Measurements from ENCODE around the gene CPTP.

The CPTP gene

DNA sequence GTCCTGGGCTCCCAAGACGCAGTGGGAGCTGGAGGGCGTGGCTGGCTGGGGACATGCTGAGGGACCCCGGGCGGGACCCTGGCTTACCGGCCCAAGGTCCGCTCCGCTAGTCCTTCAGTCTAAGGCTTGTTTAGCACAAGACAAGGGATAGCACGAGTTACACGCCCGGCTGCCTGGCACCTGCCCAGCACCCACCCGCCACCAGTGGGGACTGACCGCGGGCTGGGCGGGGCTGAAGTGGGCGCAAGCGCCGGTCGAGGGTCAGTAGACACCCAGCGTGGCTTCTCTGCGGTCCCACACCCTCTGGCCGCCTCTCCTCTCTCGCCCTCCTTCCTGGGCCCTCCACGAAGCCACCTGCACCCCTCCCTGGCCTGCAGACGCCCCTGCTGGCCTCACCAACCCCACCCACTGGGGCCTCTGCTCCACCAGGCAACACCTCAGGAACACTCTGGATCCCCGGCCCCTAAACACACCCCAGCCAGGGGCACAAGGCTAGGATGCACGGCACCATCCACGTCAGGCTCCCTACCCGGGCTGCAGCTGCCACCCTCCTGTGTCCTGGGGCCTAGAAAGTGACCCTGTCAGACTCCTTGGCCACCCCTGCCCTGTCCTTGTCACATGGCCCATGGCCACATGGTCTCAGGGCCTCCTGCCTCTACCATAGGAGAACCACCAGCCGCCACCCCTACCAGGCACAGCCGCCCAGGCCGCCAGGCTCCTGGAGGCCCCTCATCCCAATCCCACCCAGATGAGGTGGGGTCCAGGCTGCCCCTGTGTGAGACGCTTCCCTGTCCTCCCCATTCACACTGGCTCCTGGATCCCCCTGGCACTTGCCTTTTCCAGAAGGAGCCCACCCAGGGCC is 12.6 kb downstream of the CPTP start:
- DNase-seq = no peak

DNA sequence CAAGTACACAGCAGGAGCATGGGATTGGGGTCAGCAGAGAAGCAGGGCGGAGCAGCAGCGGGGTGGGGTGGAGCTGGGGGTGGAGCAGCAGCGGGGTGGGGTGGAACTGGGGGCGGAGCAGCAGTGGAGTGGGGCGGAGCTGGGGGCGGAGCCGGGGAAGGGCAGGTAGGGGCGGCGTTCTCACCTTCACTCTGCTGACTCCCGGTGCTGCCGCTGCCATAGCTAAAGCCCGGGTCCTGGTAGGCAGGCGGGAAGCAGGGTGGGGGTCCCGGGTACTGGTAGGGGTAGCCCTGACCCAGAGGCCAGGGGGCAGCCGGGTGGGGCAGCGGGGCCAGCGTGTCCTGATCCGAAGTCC is 13.2 kb downstream of the CPTP start:
- peak; percentile 38 for DNase-seq

DNA sequence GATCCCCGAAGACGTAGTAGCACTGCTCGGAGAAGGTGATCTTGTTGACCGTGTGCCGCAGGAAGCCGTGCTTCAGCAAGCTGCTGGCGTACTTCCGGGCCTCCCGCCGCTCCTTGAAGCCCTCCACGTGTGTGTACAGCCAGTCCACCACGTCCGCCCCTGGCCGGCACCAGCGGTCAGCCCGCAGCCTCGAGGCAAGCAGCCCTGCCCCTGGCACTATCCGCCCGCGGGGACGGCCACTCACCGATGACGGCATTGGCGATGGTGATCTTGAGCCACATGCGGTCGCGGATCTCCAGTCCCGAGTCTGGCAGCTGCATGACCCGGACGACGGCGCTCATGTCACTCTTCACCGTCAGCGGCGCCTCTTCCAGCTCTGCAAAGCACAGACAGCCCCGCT is 13.7 kb downstream of the CPTP start:
- no peak for DNase-seq

DNA sequence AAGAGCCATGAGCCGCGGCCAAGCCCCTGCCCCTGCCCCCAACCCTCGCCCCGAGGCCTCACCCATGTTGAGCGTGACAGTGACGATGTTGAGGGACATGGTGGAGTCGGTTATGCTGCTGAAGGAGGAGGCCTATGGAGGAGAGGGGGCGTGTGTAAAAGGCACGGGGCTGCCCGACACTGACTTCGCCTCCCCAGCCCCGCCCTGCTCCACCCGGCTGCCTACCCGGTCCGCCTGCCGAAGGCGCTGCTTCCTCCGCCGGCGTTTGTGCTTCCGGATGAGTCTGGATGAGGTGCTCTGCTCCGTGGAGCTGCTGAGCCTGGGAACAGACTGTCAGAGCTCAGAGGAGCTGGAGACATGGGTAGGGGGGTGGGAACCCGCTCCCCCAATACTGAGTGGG is 15.6 kb downstream of the CPTP start:
- no peak for DNase-seq

DNA sequence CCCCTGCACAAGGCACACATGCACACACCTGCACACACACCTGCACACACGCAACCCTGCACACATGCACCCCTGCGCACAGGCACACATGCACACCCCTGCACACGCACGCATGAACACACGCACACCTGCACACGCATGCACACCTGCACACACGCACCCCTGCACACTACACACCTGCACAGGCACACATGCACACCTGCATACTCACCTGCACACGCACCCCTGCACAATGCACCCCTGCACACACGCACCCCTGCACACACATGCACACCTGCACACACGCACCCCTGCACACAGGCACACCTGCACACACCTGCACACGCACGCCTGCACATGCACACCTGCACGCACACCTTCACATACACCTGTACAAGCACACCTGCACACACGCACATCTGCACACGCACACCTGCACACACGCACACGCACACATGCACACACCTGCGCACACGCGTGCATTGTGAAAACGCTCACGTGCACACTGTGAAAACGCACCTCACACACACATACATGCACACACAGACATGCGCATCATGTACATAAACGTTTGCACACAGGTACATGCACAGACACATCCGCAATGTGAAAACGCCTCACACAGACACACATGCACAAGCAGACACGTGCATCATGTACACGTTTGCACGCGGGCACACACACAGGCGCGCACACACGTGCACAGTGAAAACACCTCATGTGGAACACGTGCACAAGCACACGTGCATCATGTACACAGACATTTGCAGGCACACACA is 16.4 kb downstream of the CPTP start:
- DNase-seq = no peak

DNA sequence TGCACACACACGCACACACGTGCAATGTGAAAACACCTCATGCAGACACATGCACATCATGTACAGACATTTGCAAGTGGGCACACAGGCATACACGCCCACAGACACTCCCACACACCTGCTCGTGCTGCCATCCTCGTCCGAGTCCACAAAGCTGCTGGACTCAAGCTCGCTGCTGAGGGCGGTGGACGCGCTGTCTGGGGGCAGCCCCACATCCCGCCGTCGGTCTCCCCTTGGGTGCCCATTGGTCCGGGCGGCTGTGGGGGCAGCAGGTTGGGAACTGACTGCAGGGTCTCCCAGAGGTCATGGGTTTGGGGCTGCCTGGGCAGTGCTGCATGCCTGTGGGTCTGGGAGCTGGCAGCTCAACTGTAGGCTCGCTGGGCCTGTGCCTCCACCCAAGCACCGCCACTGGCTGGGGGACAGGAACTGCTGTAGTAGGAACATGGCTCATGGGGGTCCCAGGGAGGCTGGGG is 17.0 kb downstream of the CPTP start:
- no peak for DNase-seq

DNA sequence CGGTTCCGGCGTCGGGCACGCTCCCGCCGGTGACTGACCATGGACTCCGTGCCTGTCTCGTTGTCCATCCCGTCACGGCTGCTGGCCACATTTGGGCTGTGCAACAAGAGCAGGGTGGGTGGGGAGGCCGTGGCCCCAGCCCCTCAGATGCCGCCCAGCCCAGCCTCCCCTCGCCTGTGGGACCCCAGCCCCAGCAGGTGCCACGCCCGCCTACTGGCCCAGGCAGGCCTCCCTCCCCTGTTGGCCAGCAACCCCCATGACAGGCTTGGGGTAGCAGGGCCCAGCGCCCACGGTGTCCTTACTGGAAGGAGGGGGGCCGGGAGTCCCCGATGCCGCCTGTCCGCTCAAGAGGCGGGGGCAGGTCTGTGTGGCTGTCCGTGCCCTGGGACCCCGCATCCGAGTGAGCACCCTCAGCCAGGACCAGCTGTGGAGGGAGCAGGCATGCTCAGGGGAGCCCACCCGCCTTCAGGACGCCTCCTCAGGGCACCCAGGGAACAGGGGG is 17.5 kb downstream of the CPTP start:
- DNase-seq = no peak

DNA sequence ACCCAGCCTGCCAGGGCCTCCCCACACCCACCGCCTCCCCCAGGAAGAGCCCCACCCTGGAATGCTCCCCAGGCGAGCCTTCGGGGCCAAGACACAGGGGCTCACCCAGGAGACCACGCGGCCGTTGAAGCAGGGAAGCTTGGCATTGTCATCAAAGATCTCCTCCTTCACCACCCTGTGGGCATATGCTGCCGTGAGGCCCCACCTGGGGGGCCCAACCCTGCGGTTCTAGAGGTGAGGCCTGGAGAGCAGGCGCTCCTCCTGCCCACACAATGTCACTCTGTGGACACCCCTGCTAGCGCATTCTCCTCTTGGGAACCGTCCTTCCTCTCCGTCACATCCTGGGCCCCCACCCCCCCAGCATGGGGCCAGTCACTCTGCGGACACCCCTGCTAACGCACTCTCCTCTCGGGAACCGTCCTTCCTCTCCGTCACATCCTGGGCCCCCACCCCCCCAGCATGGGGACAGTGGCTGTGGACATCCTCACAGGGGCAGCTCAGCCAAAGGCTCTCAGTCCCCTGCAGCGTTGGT is 18.0 kb downstream of the CPTP start:
- DNase-seq = no peak

DNA sequence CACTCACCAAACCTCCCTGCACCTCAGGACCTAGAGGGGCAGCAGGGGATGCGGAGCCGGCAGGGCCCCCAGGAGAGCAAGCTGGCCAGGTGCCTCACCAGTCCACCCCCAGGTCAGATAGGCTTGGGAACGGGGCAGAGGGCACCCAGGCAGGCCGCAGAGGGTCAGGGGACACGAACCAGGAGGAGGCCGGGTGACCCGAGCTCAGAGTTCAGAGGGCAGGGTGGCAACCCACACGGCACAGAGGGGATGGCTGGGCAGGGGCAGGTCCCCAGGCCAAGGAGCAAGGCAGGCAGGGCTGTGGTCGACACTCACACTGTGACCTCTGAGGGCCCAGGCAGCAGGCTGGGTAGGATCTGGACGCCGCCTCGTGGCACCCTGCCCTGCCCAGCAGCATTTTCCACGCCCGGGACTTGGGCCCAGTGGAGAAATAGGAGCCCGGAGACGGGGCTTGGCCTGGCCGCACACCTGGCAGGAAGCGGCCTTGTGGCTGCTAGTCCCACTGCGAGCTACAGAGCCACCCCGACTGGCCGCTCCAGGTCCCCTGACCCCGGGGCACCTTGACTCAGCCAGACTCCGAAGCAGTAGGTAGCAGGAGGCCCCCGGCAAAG is 19.3 kb downstream of the CPTP start:
- DNase-seq = no peak

DNA sequence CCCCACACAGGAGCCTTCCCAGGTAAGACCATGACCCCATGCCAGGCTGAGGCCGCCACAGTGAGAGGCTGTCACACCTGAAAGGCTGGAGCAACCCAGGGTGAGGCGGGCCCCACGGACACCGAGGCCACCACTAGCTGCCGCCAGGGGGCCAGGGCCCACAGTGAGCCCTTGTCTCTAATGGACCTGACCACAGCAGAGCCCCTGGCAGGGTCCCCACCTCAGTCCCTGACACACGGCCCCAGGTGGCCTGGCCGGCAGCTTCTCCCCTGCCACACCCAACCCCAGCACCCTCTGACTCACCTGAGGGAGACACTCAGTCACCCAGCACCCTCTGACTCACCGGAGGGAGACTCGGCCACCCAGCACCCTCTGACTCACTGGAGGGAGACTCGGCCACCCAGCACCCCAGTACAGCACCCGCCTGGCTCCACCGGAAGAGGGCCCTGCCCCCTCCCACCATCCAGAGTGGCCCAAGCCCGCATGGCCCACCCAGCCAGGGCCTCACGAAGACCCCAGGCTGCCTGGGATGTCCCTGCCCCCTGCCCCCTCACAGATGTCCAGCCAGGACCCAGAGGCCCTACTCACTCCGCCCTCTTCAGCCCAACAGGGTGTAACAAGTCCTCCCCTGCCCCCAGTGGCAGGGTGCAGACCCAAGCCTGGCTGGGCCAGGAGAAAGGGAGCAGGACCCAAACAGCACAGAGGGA is 20.2 kb downstream of the CPTP start:
- no peak for DNase-seq

DNA sequence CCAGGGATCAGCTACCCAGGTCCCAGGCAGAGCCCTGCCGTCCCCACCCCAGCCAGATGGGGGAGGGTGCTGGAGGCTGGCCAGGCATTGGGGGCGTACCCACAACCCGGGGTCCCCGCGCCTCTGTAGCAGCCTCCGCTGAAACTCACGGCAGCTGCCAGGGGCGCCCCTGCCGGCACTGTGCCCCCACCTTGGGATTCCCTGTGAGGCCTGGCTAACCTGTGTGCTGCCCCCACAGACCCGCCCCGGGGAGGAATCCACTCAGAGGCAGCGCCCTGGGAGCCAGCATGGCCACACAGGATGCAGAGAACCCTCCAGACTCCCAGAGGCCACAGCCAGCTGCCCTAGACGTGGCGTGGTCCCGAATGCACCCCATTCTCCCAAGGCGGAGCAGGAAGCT is 20.8 kb downstream of the CPTP start:
- DNase-seq = no peak

DNA sequence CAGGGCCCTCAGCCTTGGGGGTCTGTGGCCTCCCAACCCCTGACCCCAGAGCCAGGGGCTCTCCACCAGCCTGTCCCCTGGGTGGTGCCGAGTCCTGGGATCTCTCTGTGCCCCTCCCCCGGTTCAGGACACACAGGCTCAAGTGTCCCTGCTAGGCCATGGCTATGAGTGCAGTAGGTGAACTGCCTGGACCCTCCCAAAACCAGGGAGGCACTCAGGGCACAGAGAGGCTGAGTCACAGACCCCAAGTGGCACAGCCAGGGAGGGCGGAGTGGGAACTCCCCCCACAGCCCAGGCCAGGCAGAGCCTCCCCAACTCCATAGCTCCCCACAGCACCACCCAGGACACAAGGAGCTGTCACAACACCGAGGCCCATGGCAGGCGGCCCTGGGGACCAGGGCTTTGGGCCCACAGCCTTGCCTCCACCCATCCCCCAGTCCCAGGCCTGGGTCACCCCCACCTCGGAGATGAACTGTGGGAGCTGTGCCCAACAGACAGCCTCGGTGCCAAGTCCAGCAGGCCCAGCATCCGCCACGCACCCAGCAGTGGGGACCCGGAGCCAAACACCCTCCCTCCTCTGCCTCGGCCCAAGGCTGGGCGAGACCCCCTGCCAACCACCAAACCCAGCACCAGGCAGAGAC is 21.4 kb downstream of the CPTP start:
- DNase-seq = no peak

DNA sequence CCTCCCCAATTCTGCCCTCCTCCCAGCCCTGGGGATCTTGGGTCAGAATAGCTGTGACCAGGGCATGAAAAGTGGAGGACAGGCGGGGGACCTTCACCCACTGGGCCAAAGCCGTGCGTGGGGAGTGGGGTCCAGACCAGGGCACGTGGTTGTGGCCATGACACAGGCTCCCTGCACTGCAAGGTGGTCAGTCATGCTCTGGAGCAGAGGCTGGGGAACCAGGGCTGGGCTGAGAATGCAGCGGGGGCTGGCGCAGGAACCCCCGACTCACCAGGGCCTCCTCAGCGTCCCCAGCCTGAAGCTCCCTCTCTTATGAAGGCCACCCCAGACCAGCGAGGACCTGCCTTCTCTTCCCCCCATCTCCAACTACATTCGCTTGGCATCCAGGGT is 21.9 kb downstream of the CPTP start:
- DNase-seq = no peak

DNA sequence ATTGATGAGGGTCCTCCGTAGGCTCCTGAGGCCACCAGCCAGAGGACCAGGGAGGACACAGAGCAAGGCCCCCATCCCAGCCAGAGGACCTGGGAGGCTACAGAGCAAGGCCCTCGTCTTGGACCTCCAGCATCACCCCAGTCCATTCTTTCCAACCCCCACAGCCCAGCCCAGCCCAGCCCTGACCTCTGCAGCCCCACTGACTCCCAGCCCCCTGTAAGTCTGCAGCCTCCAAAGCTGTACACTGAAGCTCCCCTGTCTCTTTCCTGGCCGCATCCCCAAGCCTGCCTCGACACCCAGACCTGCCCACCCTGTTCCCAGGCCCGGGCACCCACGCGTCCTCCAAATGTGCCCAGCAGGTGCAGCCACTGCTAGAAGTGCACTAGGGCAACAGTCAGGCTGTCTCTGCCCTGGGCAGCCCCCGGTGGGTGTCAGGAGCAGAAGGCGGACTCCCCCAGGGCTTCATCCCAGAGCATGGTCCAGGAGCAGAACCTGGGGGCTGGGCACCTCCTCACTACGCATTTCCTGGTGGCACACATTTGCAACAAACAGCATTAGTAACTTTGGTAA is 22.5 kb downstream of the CPTP start:
- no peak for DNase-seq

DNA sequence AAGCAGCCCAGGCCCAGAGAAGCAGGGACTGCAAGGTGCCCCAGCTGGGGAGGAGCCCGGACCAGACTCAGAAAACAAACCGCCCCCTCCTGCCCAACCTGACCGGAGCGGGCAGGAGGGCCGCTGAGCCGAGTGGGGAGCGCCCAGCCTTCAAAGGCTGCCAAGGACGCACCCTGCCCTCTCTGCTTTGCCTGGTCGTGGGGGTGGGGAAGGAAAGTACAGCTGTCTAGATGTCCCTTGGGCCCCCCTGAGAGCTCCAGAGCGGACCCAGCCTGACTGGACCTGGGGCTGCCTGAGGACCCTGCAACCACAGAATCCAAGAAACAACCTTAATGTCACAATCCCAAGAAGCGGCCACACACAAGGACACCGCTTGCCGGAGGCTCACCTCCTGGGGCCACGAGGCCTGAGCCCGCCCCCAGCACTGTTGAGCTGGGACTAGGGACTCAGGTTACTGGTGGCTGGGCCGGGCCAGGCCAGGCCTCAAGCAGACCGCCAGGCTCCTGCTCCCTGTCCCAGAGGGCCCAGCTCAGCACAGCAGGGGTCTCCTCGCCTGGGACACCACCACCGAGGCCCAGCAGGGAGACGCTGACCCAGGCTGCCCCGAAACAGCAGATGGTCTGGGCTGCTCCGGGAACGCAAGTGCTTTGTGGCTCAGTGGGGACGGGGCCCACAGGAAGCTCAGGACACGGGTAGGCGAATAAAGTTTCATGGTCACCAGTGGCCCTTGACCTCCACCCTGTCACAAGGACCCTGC is 23.2 kb downstream of the CPTP start:
- no peak for DNase-seq

DNA sequence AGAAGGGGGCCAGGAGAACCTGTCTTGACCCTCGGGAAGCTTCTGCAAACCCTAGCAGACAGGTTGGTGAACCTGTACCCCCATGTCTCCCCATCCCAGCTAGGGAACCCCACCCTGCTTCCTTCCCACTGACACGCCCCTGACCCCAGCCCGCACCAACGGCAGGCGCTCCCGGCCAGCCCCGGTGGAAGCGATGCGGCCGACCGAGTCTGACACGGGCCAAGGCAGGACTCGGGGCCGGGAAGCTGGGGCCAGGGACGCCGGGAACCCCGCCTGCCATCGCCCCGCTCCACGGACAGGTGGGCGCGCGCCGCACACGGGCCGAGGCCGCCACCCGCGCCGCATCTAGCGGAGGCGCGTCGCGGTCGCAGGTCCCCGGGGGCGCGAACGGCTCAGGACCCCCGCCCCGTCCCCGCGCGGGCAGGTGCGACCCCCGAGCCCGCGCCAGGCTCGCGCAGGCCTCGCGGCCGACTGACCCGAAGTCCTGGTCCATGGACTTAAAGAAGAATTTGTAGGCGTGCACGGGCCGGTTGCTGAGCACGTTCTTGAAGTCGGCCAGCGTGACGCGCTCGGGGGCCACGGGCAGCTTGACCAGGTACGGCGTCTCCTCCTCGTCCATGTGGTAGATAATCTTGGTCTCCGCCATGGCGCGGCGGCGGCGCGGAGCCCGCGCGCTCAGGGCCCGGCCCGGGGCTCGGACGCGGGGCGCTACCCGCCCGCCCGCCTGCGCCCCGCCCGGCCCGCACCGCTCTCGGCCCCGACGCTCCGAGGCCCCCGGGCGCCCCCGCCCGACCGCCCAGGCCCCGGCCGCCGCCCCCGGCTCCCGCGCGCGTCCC is 24.0 kb downstream of the CPTP start:
- no peak for DNase-seq

DNA sequence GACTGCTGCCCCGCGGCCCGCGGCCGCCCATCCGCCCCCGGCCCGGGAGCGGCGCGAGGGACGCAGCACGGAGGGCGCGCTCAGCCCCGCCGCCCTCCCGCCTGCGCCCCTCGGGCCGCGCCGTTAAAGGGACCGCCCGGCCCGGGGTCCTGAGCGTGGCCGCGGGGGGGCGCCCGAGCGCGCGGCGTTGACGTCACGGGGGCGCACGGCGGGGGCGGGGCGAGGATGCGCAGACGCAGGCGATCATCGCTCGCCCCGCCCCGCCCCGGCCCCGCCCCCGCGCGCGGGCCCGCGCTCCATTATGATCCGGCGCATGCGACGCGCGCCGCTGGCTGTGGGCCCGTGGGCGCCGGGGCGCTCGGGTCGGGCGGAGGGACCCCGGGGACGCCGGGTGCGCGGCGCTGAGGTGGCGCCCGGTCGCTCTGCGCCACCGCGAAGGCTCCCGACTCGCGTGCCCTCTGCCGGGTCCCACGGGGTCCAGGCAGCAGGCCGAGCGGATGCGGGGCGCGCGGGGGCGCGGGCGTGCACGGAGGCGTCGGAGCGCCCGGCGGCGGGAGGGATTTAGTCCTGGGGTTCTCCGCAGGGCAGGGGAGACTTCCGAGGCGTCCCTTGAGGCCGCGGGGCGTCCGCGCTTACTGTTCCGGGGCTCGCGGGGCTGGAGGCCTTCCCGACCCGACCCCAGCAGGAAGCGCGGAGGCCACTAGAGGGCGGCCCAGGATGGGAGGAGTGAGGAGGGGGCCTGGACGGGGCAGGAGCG is 24.8 kb downstream of the CPTP start, which contains the start of gene DVL1:
TSS of gene DVL1 (minus strand) at position 163 of the 757 bp plus-strand sequence. CDS start 353 bp downstream, outside the sequence.
- peak; percentile 73 for DNase-seq

DNA sequence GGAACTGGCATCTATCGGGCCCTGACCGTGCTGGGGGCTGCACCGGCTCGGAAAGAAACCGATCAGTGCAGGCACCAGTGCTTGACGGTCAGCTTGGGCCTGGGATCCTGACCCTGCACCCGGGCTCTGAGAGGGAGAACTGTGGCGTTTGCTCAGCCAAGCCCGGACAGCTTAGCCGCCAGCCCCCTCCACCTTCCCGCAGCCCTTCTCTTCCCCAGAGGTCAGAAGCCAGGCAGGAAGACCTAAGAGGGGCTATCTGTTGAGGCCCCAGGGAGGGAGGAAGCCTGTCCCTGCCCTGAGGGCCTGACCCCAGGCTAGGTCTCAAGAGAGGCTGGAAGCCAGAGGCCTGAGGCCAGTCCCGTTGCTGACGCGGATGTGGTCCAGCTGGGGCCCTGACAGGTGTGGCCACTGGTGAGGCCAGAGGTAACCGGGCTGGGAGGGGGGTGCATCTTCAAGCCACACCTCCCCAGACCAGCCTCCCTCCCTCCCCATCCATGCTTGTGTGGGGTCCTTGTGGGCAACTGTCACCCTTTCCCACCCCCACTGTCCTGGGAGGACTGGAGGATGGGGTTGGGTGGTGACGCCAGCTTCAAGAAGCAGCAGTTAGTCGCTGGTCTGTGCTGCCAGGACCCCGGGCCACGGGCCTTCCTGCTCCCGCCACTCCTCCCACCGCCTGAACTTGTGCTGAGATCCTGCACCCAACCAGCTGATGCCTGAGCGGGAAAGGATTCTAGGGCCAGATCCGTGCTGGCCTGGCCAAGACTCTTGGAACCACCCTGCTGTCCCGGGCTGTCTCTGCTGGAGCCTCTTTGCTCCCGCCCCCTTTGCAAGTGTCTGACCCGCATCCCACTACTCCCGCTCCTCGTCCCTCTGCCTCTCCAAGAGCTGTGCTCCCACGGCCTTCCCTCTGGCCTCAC is 27.2 kb downstream of the CPTP start:
- no peak for DNase-seq
